ENCODE results near the gene PIM2.
A peak's percentile ranks its signal among the peaks of the same experiment; 100 is the strongest.

PIM2 gene

GRCh38 chrX:48901069-48901468 is 17.8 kb downstream of the PIM2 start:
- no peaks in the 10 kb centered on the region for H3K79me1 ChIP-seq (ENCODE audit: low read length)
- H3K4me3 ChIP-seq (ENCODE audit: low read length), result no peak overlapping the region
- no peak overlapping the region for H3K9ac ChIP-seq (ENCODE audit: low read length)
- H2BK5ac ChIP-seq (ENCODE audit: low read length), result no peak overlapping the region
- no peaks in the 10 kb centered on the region for H3K4me1 ChIP-seq (ENCODE audit: control insufficient read depth, low read depth, low read length)
- peaks cover 10% of the 10 kb centered on the region for H3K79me2 ChIP-seq (ENCODE audit: control insufficient read depth, insufficient read depth, low read length)
- no peak overlapping the region for H2AK5ac ChIP-seq (ENCODE audit: low read length)
- H3K36me3 ChIP-seq (ENCODE audit: control insufficient read depth, insufficient read depth, low read length), result peaks cover 2% of the 10 kb centered on the region
- no peak overlapping the region for H3K23ac ChIP-seq (ENCODE audit: low read length)
- no peak for DNase-seq
- no CpG with 5 or more reads among the region's 7 CpGs for WGBS (ENCODE audit: extremely low coverage, insufficient coverage, low lambda C conversion rate)
- H4K8ac ChIP-seq (ENCODE audit: low read depth, low read length), result no peak overlapping the region
- no peaks in the 10 kb centered on the region for H3K27me3 ChIP-seq (ENCODE audit: insufficient read depth, low read length, poor library complexity)
- H2BK120ac ChIP-seq (ENCODE audit: low read depth, low read length), result no peak overlapping the region
- no peak overlapping the region for H3K56ac ChIP-seq (ENCODE audit: low read length)
- H3K18ac ChIP-seq (ENCODE audit: low read length), result no peak overlapping the region
- no peak overlapping the region for H3K4me2 ChIP-seq (ENCODE audit: low read length)
- H2BK15ac ChIP-seq (replicated peaks; ENCODE audit: low read depth), result no peak overlapping the region
- no peak overlapping the region for H3K27ac ChIP-seq (ENCODE audit: low read depth, low read length)
- no peak overlapping the region for H3K4ac ChIP-seq (ENCODE audit: low read depth, low read length)
- no peak overlapping the region for H4K5ac ChIP-seq (ENCODE audit: low read length)

DNA sequence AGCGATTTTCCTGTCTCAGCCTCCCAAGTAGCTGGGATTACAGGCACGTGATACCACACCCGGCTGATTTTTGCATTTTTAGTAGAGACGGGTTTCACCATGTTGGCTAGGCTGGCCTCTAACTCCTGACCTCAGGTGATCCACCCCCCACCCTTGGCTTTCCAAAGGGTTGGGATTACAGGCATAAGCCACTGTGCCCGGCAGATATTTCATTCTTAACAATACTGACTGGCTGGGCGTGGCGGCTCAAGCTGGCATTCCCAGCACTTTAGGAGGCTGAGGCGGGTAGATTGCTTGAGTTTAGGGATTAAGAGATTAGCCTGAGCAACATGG is 19.8 kb downstream of the PIM2 start:
- Histone ChIP-seq H4K8ac (ENCODE audit: low read depth, low read length) (no peak overlapping the region), H2AK5ac (ENCODE audit: low read length) (no peak overlapping the region), H2BK15ac (replicated peaks; ENCODE audit: low read depth) (no peak overlapping the region), H3K23ac (ENCODE audit: low read length) (no peak overlapping the region), H3K79me2 (ENCODE audit: control insufficient read depth, insufficient read depth, low read length) (peaks cover 10% of the 10 kb centered on the region), H2BK5ac (ENCODE audit: low read length) (no peak overlapping the region), H3K56ac (ENCODE audit: low read length) (no peak overlapping the region), H3K4me1 (ENCODE audit: control insufficient read depth, low read depth, low read length) (no peaks in the 10 kb centered on the region), H3K9ac (ENCODE audit: low read length) (no peak overlapping the region), H3K4ac (ENCODE audit: low read depth, low read length) (no peak overlapping the region), H3K79me1 (ENCODE audit: low read length) (no peaks in the 10 kb centered on the region), H3K36me3 (ENCODE audit: control insufficient read depth, insufficient read depth, low read length) (peaks cover 2% of the 10 kb centered on the region), H3K27me3 (ENCODE audit: insufficient read depth, low read length, poor library complexity) (no peaks in the 10 kb centered on the region), H3K4me3 (ENCODE audit: low read length) (no peak overlapping the region), H3K27ac (ENCODE audit: low read depth, low read length) (no peak overlapping the region), H3K18ac (ENCODE audit: low read length) (no peak overlapping the region), H3K4me2 (ENCODE audit: low read length) (no peak overlapping the region), H2BK120ac (ENCODE audit: low read depth, low read length) (no peak overlapping the region), H4K5ac (ENCODE audit: low read length) (no peak overlapping the region)
- no peak for DNase-seq
- WGBS (ENCODE audit: extremely low coverage, insufficient coverage, low lambda C conversion rate), result no CpG with 5 or more reads among the region's 8 CpGs

- DNase-seq, result peak; percentile 98
- Histone ChIP-seq H2BK5ac (ENCODE audit: low read length) (peak within 1 kb of the TSS; percentile 50), H3K27me3 (ENCODE audit: insufficient read depth, low read length, poor library complexity) (no peaks in the 10 kb centered on the region), H4K5ac (ENCODE audit: low read length) (no peak within 1 kb of the TSS), H3K18ac (ENCODE audit: low read length) (peak within 1 kb of the TSS; percentile 64), H3K4ac (ENCODE audit: low read depth, low read length) (no peak within 1 kb of the TSS), H3K4me3 (ENCODE audit: low read length) (peak within 1 kb of the TSS; percentile 84), H2AK5ac (ENCODE audit: low read length) (no peak within 1 kb of the TSS), H3K4me1 (ENCODE audit: control insufficient read depth, low read depth, low read length) (no peaks in the 10 kb centered on the region), H3K4me2 (ENCODE audit: low read length) (peak within 1 kb of the TSS; percentile 67), H4K8ac (ENCODE audit: low read depth, low read length) (no peak within 1 kb of the TSS), H3K27ac (ENCODE audit: low read depth, low read length) (peak within 1 kb of the TSS; percentile 93), H2BK120ac (ENCODE audit: low read depth, low read length) (no peak within 1 kb of the TSS), H3K23ac (ENCODE audit: low read length) (no peak within 1 kb of the TSS), H3K79me2 (ENCODE audit: control insufficient read depth, insufficient read depth, low read length) (peaks cover 10% of the 10 kb centered on the region), H3K56ac (ENCODE audit: low read length) (peak within 1 kb of the TSS; percentile 98), H3K36me3 (ENCODE audit: control insufficient read depth, insufficient read depth, low read length) (peaks cover 2% of the 10 kb centered on the region), H2BK15ac (replicated peaks; ENCODE audit: low read depth) (no peak within 1 kb of the TSS), H3K9ac (ENCODE audit: low read length) (peak within 1 kb of the TSS; percentile 91), H3K79me1 (ENCODE audit: low read length) (no peaks in the 10 kb centered on the region)
- WGBS (ENCODE audit: extremely low coverage, insufficient coverage, low lambda C conversion rate), result no CpG with 5 or more reads among the region's 49 CpGs
Observed at GRCh38 chrX:48897625-48898306, 21.1 kb downstream of the PIM2 start, which contains the start of the genes PQBP1 and TIMM17B. TSS of gene PQBP1 (plus strand) at chrX:48897930. CDS start at chrX:48898510, 580 bp downstream. TSS of gene TIMM17B (minus strand) at chrX:48897768. CDS start at chrX:48897749, 19 bp downstream.

- Histone ChIP-seq H3K27me3 (ENCODE audit: insufficient read depth, low read length, poor library complexity) (no peaks in the 10 kb centered on the region), H3K18ac (ENCODE audit: low read length) (peak overlapping the region; percentile 64), H2BK120ac (ENCODE audit: low read depth, low read length) (no peak overlapping the region), H4K5ac (ENCODE audit: low read length) (no peak overlapping the region), H3K4ac (ENCODE audit: low read depth, low read length) (no peak overlapping the region), H4K8ac (ENCODE audit: low read depth, low read length) (no peak overlapping the region), H3K4me2 (ENCODE audit: low read length) (peak overlapping the region; percentile 62), H3K9ac (ENCODE audit: low read length) (peak overlapping the region; percentile 91), H3K36me3 (ENCODE audit: control insufficient read depth, insufficient read depth, low read length) (peaks cover 2% of the 10 kb centered on the region), H2AK5ac (ENCODE audit: low read length) (no peak overlapping the region), H3K27ac (ENCODE audit: low read depth, low read length) (peak overlapping the region; percentile 79), H3K79me2 (ENCODE audit: control insufficient read depth, insufficient read depth, low read length) (peaks cover 10% of the 10 kb centered on the region), H3K4me1 (ENCODE audit: control insufficient read depth, low read depth, low read length) (no peaks in the 10 kb centered on the region), H2BK5ac (ENCODE audit: low read length) (peak overlapping the region; percentile 35), H3K23ac (ENCODE audit: low read length) (no peak overlapping the region), H2BK15ac (replicated peaks; ENCODE audit: low read depth) (no peak overlapping the region), H3K4me3 (ENCODE audit: low read length) (peak overlapping the region; percentile 84), H3K56ac (ENCODE audit: low read length) (peak overlapping the region; percentile 94), H3K79me1 (ENCODE audit: low read length) (no peaks in the 10 kb centered on the region)
- no CpG with 5 or more reads among the region's 38 CpGs for WGBS (ENCODE audit: extremely low coverage, insufficient coverage, low lambda C conversion rate)
- peak; percentile 91 for DNase-seq
Observed at GRCh38 chrX:48897157-48897624, 21.6 kb downstream of the PIM2 start.

DNA sequence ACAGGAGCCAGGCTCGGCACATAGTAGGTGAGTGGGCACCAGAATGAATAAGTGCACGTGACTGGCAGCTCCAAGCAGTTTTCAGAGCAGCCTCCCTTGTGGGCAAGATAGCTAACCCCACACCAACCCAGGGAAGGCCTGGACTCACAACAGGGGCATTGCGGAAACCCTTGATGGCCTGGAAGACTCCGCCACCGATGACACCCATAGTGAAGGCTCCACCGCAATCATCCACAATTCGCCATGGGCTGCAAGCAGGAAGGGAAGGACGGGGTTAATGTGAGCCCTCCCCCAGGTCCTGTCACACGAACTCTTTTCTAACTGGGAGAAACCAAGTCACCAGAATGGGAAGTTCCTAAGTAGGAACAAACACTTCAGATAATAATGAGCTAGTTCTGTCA is 22.2 kb downstream of the PIM2 start:
- H3K56ac ChIP-seq (ENCODE audit: low read length), result peak overlapping the region; percentile 80
- no peaks in the 10 kb centered on the region for H3K4me1 ChIP-seq (ENCODE audit: control insufficient read depth, low read depth, low read length)
- H3K79me1 ChIP-seq (ENCODE audit: low read length), result no peaks in the 10 kb centered on the region
- H2BK5ac ChIP-seq (ENCODE audit: low read length), result no peak overlapping the region
- no peak overlapping the region for H3K4ac ChIP-seq (ENCODE audit: low read depth, low read length)
- no peak overlapping the region for H2BK15ac ChIP-seq (replicated peaks; ENCODE audit: low read depth)
- peak overlapping the region; percentile 60 for H3K4me3 ChIP-seq (ENCODE audit: low read length)
- peaks cover 10% of the 10 kb centered on the region for H3K79me2 ChIP-seq (ENCODE audit: control insufficient read depth, insufficient read depth, low read length)
- H3K18ac ChIP-seq (ENCODE audit: low read length), result no peak overlapping the region
- H2AK5ac ChIP-seq (ENCODE audit: low read length), result no peak overlapping the region
- H3K23ac ChIP-seq (ENCODE audit: low read length), result no peak overlapping the region
- no peak overlapping the region for H4K5ac ChIP-seq (ENCODE audit: low read length)
- no peak overlapping the region for H2BK120ac ChIP-seq (ENCODE audit: low read depth, low read length)
- H3K27me3 ChIP-seq (ENCODE audit: insufficient read depth, low read length, poor library complexity), result no peaks in the 10 kb centered on the region
- no CpG with 5 or more reads among the region's 9 CpGs for WGBS (ENCODE audit: extremely low coverage, insufficient coverage, low lambda C conversion rate)
- H4K8ac ChIP-seq (ENCODE audit: low read depth, low read length), result no peak overlapping the region
- peaks cover 2% of the 10 kb centered on the region for H3K36me3 ChIP-seq (ENCODE audit: control insufficient read depth, insufficient read depth, low read length)
- H3K4me2 ChIP-seq (ENCODE audit: low read length), result peak overlapping the region; percentile 62
- DNase-seq, result peak; percentile 54
- H3K27ac ChIP-seq (ENCODE audit: low read depth, low read length), result no peak overlapping the region
- H3K9ac ChIP-seq (ENCODE audit: low read length), result peak overlapping the region; percentile 77

GRCh38 chrX:48894891-48895290 is 23.9 kb downstream of the PIM2 start:
- no peak overlapping the region for H3K27ac ChIP-seq (ENCODE audit: low read depth, low read length)
- no peak overlapping the region for H3K56ac ChIP-seq (ENCODE audit: low read length)
- no peak overlapping the region for H2BK15ac ChIP-seq (replicated peaks; ENCODE audit: low read depth)
- H4K5ac ChIP-seq (ENCODE audit: low read length), result no peak overlapping the region
- no peak overlapping the region for H3K18ac ChIP-seq (ENCODE audit: low read length)
- H2AK5ac ChIP-seq (ENCODE audit: low read length), result no peak overlapping the region
- H4K8ac ChIP-seq (ENCODE audit: low read depth, low read length), result no peak overlapping the region
- no peak overlapping the region for H2BK120ac ChIP-seq (ENCODE audit: low read depth, low read length)
- H3K36me3 ChIP-seq (ENCODE audit: control insufficient read depth, insufficient read depth, low read length), result no peaks in the 10 kb centered on the region
- no peak overlapping the region for H3K4ac ChIP-seq (ENCODE audit: low read depth, low read length)
- no peaks in the 10 kb centered on the region for H3K79me1 ChIP-seq (ENCODE audit: low read length)
- no peak overlapping the region for H2BK5ac ChIP-seq (ENCODE audit: low read length)
- H3K23ac ChIP-seq (ENCODE audit: low read length), result no peak overlapping the region
- H3K4me3 ChIP-seq (ENCODE audit: low read length), result no peak overlapping the region
- WGBS (ENCODE audit: extremely low coverage, insufficient coverage, low lambda C conversion rate), result no CpG with 5 or more reads among the region's 6 CpGs
- no peaks in the 10 kb centered on the region for H3K4me1 ChIP-seq (ENCODE audit: control insufficient read depth, low read depth, low read length)
- DNase-seq, result no peak
- H3K9ac ChIP-seq (ENCODE audit: low read length), result no peak overlapping the region
- no peaks in the 10 kb centered on the region for H3K27me3 ChIP-seq (ENCODE audit: insufficient read depth, low read length, poor library complexity)
- no peak overlapping the region for H3K4me2 ChIP-seq (ENCODE audit: low read length)
- peaks cover 10% of the 10 kb centered on the region for H3K79me2 ChIP-seq (ENCODE audit: control insufficient read depth, insufficient read depth, low read length)
